Stimulated activated CD8-positive, alpha-beta memory T cell treated with anti-CD3 and anti-CD28 coated beads, Interleukin-15, amount 100 ng/mL, for 48 hours (primary cell): ENCODE data around the gene MARCHF3.
"Not testable (repeated sequence)": the region's sequence is repeated elsewhere in the genome, so short reads cannot be mapped to it uniquely, and the experiment has no call there.

Source experiments
- DNase-seq, 2 donors: peaks; one replicate each; pipeline ENCODE4 v3.0.0-alpha.2; 2020; ENCODE audit warnings: low read depth in 2 of 2

Gene MARCHF3

GRCh38 chr5:126875303-126875785 is 155.0 kb downstream of the MARCHF3 start:
- DNase-seq = no peak

GRCh38 chr5:126872561-126873354 is 157.6 kb downstream of the MARCHF3 start:
- DNase-seq = no peak

- no peak for DNase-seq
These were observed 158.9 kb downstream of the MARCHF3 start for GRCh38 chr5:126871441-126871840.

- no peak for DNase-seq
These were observed 161.3 kb downstream of the MARCHF3 start for GRCh38 chr5:126869005-126869451.

- DNase-seq = no peak
These were observed 161.9 kb downstream of the MARCHF3 start for GRCh38 chr5:126868338-126869004.

- DNase-seq = no peak
These were observed 163.3 kb downstream of the MARCHF3 start for GRCh38 chr5:126866851-126867636.

- DNase-seq = no peak
These were observed 165.1 kb downstream of the MARCHF3 start for GRCh38 chr5:126865299-126865698.

GRCh38 chr5:126864042-126864688 is 166.2 kb downstream of the MARCHF3 start:
- no peak for DNase-seq

- DNase-seq = no peak
These were observed 167.0 kb downstream of the MARCHF3 start for GRCh38 chr5:126863402-126863801.

- DNase-seq = no peak
These were observed 171.9 kb downstream of the MARCHF3 start for GRCh38 chr5:126858441-126858840.

- no peak for DNase-seq
These were observed 172.6 kb downstream of the MARCHF3 start for GRCh38 chr5:126857472-126858410.

GRCh38 chr5:126855266-126855665 is 175.1 kb downstream of the MARCHF3 start:
- DNase-seq = no peak

- no peak for DNase-seq
These were observed 175.7 kb downstream of the MARCHF3 start for GRCh38 chr5:126854526-126855110.

GRCh38 chr5:126853541-126854307 is 176.6 kb downstream of the MARCHF3 start:
- DNase-seq = not testable (repeated sequence)

- DNase-seq = no peak
These were observed 177.5 kb downstream of the MARCHF3 start for GRCh38 chr5:126852841-126853271.

- DNase-seq = no peak
These were observed 178.2 kb downstream of the MARCHF3 start for GRCh38 chr5:126852091-126852571.

- DNase-seq = no peak
These were observed 178.8 kb downstream of the MARCHF3 start for GRCh38 chr5:126851501-126852011.

GRCh38 chr5:126849101-126849678 is 181.2 kb downstream of the MARCHF3 start:
- DNase-seq = no peak

GRCh38 chr5:126848253-126848652 is 182.1 kb downstream of the MARCHF3 start:
- no peak for DNase-seq
